Activated naive CD4-positive, alpha-beta T cell treated with anti-CD3 and anti-CD28 coated beads, Interleukin-2, amount 50 U/mL, for 16 hours (primary cell): ENCODE measurements around the gene RBM18.

Experiments
- DNase-seq: peaks from one replicate; pipeline ENCODE4 v3.0.0-alpha.2; 2020

Gene RBM18

GRCh38 chr9:122202111-122202510 is 62.5 kb downstream of the RBM18 start:
- DNase-seq = no peak

- no peak for DNase-seq
These were observed 63.0 kb downstream of the RBM18 start for GRCh38 chr9:122201641-122202040.

- DNase-seq = no peak
These were observed 63.6 kb downstream of the RBM18 start for GRCh38 chr9:122200960-122201595.

GRCh38 chr9:122197882-122198281 is 66.8 kb downstream of the RBM18 start:
- no peak for DNase-seq

DNA sequence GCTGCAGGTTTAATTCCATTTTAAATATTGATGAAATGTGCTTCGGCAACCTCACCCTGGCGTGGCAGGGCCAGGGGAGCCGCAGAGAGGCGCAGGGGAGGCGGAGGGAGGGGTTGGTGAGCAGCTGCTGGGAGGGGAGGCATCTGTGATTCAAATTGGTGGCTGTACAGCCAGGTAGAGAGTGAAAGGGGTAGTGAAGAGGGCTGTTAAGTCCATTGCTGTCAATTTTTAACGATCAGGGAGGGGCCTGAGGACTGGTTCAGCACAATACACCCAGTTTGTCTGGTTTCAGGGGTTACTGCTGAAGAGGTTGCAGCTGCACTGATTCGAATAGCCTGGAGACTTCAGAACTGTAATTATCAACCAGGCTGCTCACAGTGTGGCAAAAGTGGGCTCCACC is 67.2 kb downstream of the RBM18 start:
- DNase-seq = no peak

DNA sequence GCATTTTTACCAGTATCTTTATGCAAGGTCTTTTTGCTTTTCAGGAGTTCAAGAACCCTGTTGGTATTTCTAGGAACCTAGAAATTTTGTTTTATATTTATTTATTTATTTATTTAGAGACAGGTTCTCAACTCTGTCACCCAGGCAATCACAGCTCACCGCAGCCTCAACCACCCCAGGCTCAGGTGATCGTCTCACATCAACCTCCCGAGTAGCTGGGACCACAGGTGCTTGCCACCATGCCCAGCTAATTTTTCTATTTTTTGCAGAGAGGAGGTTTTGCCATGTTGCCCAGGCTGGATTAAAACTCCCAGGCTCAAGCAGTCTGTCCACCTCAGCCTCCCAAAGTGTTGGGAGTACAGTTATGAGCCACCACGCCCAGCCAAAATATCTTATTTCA is 68.8 kb downstream of the RBM18 start:
- no peak for DNase-seq

- no peak for DNase-seq
These were observed 71.0 kb downstream of the RBM18 start for GRCh38 chr9:122193651-122194050.

DNA sequence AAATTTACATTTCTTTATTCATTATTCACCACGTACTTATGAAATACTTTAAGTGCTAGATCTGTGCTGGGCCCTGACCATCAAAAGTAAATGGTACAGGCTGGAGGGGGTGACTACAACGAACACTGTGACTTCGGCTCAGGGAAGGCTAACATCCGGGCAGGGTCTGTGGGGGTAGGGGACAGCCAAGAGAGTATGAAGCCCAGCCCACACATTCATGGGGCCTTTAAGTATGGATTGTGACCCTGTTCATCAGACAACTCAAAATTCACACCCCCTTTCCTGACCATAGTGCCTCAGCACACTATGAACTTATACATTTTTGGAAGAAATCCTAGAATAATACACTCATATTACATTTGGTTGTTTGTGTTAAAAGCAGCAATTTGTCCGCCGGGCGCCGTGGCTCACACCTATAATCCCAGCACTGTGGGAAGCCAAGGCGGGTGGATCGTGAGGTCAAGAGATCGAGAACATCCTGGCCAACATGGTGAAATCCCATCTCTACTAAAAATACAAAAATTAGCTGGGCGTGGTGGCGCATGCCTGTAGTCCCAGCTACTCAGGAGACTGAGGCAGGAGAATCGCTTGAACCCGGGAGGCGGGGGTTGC is 71.6 kb downstream of the RBM18 start:
- DNase-seq = no peak

- no peak for DNase-seq
These were observed 72.3 kb downstream of the RBM18 start for GRCh38 chr9:122192261-122192875.

GRCh38 chr9:122191584-122191983 is 73.1 kb downstream of the RBM18 start:
- DNase-seq = no peak

- DNase-seq = no peak
These were observed 73.9 kb downstream of the RBM18 start for GRCh38 chr9:122190597-122191381.

DNA sequence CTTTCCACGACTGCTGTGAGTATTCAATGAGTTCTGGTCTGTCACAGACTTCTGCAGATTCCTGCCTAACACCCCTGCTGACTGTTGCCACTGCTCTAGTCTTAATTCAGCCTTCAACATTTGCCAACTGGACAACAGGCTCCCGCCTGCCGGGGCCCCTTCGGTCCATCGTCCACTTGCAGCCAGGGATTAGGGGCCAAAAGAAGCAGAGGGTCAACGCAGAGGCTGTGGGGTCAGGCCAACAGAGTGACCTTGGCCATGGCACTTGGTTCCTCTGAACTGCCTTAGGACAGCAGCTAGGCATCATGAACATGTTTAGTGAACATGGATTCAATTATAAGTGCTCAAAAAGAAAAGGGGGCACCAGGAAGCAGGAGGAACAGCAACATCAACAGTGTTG is 76.3 kb downstream of the RBM18 start:
- DNase-seq = no peak
